Esophagus muscularis mucosa (tissue), 4 donors: ENCODE measurements around the gene RPS23. TPM values are rescaled to one million over a fixed set of nuclear protein-coding genes. Genes with fewer than 3 reads are reported as not detected.

ENCODE experiments used
- DNase-seq: peaks from one replicate; pipeline ENCODE4 v3.0.0-alpha.2; 2017; ENCODE audit errors: extremely low spot score
- H3K27ac ChIP-seq, 4 donors: fragments of 200-600 bp; sonication (generic); replicated peaks in 1 of 4; 1 replicate in 3 of 4; 2 replicates in 1 of 4; pipeline ENCODE4 v1.5.1; 2016 to 2019; ENCODE audit warnings: mild to moderate bottlenecking in 1 of 4
- H3K27me3 ChIP-seq, 4 donors: fragments of 200-600 bp; sonication (generic); one replicate each; pipeline versions ENCODE4 v1.5.1 to v1.6.0; 2016 to 2019
- H3K36me3 ChIP-seq, 4 donors: fragments of 200-600 bp; sonication (generic); one replicate each; pipeline ENCODE4 v1.5.1; 2016 to 2019
- H3K4me1 ChIP-seq, 4 donors: fragments of 200-600 bp; sonication (generic); one replicate each; pipeline ENCODE4 v1.5.1; 2016 to 2019
- H3K4me3 ChIP-seq, 4 donors: fragments of 200-600 bp; sonication (generic); 1 replicate in 2 of 4; 2 replicates in 2 of 4; pipeline ENCODE4 v1.5.1; 2016 to 2019; ENCODE audit warnings: mild to moderate bottlenecking in 4 of 4, moderate library complexity in 1 of 4
- H3K9me3 ChIP-seq, 4 donors: fragments of 200-600 bp; sonication (generic); 1 replicate in 3 of 4; 2 replicates in 1 of 4; pipeline ENCODE4 v1.5.1; 2016 to 2019
- CTCF ChIP-seq, 3 experiments: fragments of 200-600 bp in 2 of 3; fragments of 450-650 bp in 1 of 3; sonication (generic) in 2 of 3; IDR thresholded peaks; one replicate each; pipeline ENCODE4 v1.5.1; 2017 to 2019; ENCODE audit warnings: antibody characterized with exemption in 3 of 3, mild to moderate bottlenecking in 2 of 3, moderate library complexity in 1 of 3
- EP300 ChIP-seq: sonication (generic); formaldehyde crosslinking; IDR thresholded peaks from one replicate; pipeline ENCODE4 v1.6.1; 2017; ENCODE audit warnings: antibody characterized with exemption
- POLR2A ChIP-seq: fragments of 450-650 bp; IDR thresholded peaks from one replicate; pipeline ENCODE4 v1.6.1; 2017; ENCODE audit warnings: antibody characterized with exemption, moderate library complexity, mild to moderate bottlenecking, low read depth
- POLR2AphosphoS5 ChIP-seq, 2 donors: sonication (generic); formaldehyde crosslinking; IDR thresholded peaks; one replicate each; pipeline ENCODE4 v1.6.1; 2017; ENCODE audit warnings: antibody characterized with exemption in 2 of 2
- whole genome bisulfite sequencing: methylation state at CpG from one replicate; pipeline ENCODE4 v1.1.5; 2018; 5-methylcytosine and 5-hydroxymethylcytosine counted together
- intact Hi-C: fragments of 100-400 bp; cut with DNase I; formaldehyde crosslinking; loops from one replicate; pipeline ENCODE4 v1.15.1; 2023
- total RNA-seq, 4 donors: library from RNA; depleted of rRNA; stranded (reverse); fragments of >200 nt; gene quantifications; one replicate each; pipeline versions ENCODE4 v1.1.0 to v1.2.1, GENCODE V29; 2016

Gene RPS23
- total RNA-seq, 4 donors from 2014 or later, result 2,601 to 3,337 (median 2,967) TPM

DNA sequence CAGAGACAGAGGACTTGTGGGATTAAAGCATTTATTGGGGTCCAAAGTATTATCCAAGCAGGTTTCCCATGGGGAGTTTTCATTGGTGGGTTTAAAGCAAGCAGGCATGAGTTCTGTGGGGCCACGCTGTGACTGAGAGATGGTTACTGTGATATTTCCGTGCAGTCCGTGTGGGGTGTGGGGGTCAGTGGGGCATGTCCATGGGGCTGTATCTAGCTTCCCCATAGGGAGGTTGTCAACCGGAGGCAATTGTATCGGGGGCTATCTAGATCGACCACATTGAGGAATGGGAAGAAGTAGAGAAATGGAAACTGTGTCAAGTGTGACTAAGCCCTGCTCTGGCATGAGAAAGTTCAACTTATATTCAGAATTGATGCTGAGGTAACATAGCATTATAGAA is 7.1 kb upstream of the RPS23 start:
- TF ChIP-seq EP300 (no peak), POLR2A (no peak), POLR2AphosphoS5 (IDR thresholded peaks at IDR 0.05) (no peak), CTCF (IDR thresholded peaks at IDR 0.05) (no peak)
- no peaks in the 10 kb centered on the region for H3K9me3 ChIP-seq
- DNase-seq, result no peak
- no peak overlapping the region for H3K4me3 ChIP-seq
- WGBS, result 93% methylated on average over 6 of the region's 6 CpGs
- H3K27me3 ChIP-seq, result no peaks in the 10 kb centered on the region
- intact Hi-C loops, result no loop called here
- H3K27ac ChIP-seq, result no peak overlapping the region
- no peaks in the 10 kb centered on the region for H3K36me3 ChIP-seq
- H3K4me1 ChIP-seq, result peaks cover 0 to 4% (median 0%) of the 10 kb centered on the region in 4 donors

DNA sequence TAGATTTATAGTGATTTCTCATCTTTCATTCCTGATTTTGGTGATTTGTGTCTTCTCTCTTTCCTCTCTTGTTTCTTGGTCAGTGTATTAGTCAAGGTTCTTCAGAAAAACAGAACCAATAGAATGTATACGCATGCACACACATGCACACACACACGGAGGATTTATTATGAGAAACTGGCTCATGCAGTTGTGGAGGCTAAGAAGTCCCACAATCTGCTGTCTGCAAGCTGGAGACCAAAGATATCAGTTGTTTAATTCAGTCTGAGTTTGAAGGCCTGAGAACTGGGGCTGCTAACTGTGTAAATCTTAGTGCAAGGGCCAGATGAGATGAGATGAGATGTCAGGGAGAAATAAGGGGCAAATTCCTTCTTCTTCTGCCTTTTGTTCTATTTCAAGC is 5.7 kb upstream of the RPS23 start:
- peaks cover 6 to 13% (median 8%) of the 10 kb centered on the region in 4 donors for H3K4me1 ChIP-seq
- WGBS, result 81% methylated on average over 2 of the region's 2 CpGs
- TF ChIP-seq CTCF (IDR thresholded peaks at IDR 0.05) (no peak), POLR2AphosphoS5 (IDR thresholded peaks at IDR 0.05) (no peak), EP300 (no peak), POLR2A (no peak)
- intact Hi-C loops, result no loop called here
- no peak overlapping the region for H3K4me3 ChIP-seq
- no peaks in the 10 kb centered on the region for H3K9me3 ChIP-seq
- no peaks in the 10 kb centered on the region for H3K36me3 ChIP-seq
- no peaks in the 10 kb centered on the region for H3K27me3 ChIP-seq
- no peak overlapping the region for H3K27ac ChIP-seq
- DNase-seq, result no peak

DNA sequence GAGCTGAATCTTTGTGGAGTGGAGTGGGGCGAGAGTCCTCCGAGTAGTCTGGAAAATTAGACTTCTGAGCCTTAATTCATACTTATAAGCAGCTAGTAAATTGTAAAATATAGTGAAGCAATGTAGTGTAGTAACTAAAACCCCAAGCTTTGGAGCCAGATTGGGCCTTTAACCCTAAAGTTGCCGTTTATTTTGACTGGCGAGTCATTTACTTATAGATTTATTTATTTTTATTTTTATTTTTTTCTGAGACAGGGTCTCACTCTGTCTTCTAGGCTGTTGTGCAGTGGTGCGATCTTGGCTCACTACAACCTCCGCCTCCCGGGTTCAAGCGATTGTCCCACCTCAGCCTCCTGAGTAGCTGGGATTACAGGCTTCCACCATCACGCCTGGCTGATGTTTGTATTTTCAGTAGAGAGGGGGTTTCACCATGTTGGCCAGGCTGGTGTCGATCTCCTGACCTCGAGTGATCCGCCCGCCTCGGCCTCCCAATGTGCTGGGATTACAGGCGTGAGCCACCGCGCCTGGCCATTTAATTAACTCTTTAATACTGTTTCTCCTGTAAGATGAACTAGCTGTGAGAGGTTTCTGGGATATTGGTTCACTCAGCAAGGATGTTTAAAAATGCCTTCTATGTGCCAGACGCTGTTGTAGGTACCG is 687 bp upstream of the RPS23 start:
- H3K9me3 ChIP-seq, result no peaks in the 10 kb centered on the region
- intact Hi-C loops, result no loop called here
- no peak for DNase-seq
- H3K4me1 ChIP-seq, result peaks cover 17 to 34% (median 25%) of the 10 kb centered on the region in 4 donors
- peak overlapping the region; percentile 79 to 88 (median 84) for H3K27ac ChIP-seq
- WGBS, result 67% methylated on average over 19 of the region's 19 CpGs
- H3K4me3 ChIP-seq, result peak overlapping the region; percentile 81 to 95 (median 84)
- peaks cover 23 to 30% (median 28%) of the 10 kb centered on the region in 4 donors for H3K36me3 ChIP-seq
- TF ChIP-seq POLR2A (peak; percentile 34), POLR2AphosphoS5 (IDR thresholded peaks at IDR 0.05) (no peak), CTCF (IDR thresholded peaks at IDR 0.05) (no peak), EP300 (no peak)
- no peaks in the 10 kb centered on the region for H3K27me3 ChIP-seq

DNA sequence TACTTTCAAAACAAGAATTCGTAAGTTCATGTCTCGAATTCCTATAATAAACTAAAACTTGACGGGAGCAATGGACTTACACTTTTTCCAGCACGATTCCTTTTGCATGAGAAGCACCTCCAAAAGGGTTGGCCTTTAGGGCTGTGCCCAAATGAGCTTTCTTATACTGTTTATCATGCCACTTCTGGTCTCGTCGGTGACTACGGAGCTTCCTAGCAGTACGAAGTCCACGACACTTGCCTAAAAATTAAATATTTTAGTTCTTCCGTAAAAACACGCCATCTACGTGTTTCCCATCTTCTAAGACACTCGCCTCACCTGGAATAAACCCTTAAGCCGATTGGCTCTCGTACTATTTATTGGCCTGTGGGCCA is 554 bp downstream of the RPS23 start:
- peak overlapping the region; percentile 81 to 95 (median 84) for H3K4me3 ChIP-seq
- H3K9me3 ChIP-seq, result no peaks in the 10 kb centered on the region
- TF ChIP-seq POLR2A (no peak), EP300 (no peak), POLR2AphosphoS5 (IDR thresholded peaks at IDR 0.05) (no peak), CTCF (IDR thresholded peaks at IDR 0.05) (no peak)
- peak overlapping the region; percentile 79 to 88 (median 84) for H3K27ac ChIP-seq
- DNase-seq, result no peak
- 3% methylated on average over 15 of the region's 15 CpGs for WGBS
- peaks cover 23 to 42% (median 36%) of the 10 kb centered on the region in 4 donors for H3K36me3 ChIP-seq
- H3K4me1 ChIP-seq, result peaks cover 17 to 34% (median 25%) of the 10 kb centered on the region in 4 donors
- H3K27me3 ChIP-seq, result no peaks in the 10 kb centered on the region
- intact Hi-C loops, result no loop called here
